ENCODE results near the gene USP6NL.
A peak's percentile ranks its signal among the peaks of the same experiment; 100 is the strongest.

GRCh38 chr10:11515596-11516430, 95.6 kb downstream of the USP6NL start:
- no peak for TF ChIP-seq POLR2AphosphoS5 (IDR thresholded peaks at IDR 0.05; ENCODE audit: low read depth, low read length)
- TF ChIP-seq CTCF (CRISPR knock-in tag; IDR thresholded peaks at IDR 0.05), result peak; percentile 85
- TF ChIP-seq SNRNP70 (IDR thresholded peaks at IDR 0.05; ENCODE audit: low read depth, low read length), result no peak
- TF ChIP-seq, protein P1, sequence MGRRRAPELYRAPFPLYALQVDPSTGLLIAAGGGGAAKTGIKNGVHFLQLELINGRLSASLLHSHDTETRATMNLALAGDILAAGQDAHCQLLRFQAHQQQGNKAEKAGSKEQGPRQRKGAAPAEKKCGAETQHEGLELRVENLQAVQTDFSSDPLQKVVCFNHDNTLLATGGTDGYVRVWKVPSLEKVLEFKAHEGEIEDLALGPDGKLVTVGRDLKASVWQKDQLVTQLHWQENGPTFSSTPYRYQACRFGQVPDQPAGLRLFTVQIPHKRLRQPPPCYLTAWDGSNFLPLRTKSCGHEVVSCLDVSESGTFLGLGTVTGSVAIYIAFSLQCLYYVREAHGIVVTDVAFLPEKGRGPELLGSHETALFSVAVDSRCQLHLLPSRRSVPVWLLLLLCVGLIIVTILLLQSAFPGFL (CRISPR knock-in tag; IDR thresholded peaks at IDR 0.05), result no peak
- TF ChIP-seq CEBPB (IDR thresholded peaks at IDR 0.05; ENCODE audit: borderline replicate concordance, low read depth, low read length), result no peak
- no peak for TF ChIP-seq YY1 (IDR thresholded peaks at IDR 0.05; ENCODE audit: insufficient read depth, insufficient replicate concordance, low read depth, low read length)
- no peak for TF ChIP-seq USF2 (IDR thresholded peaks at IDR 0.05; ENCODE audit: low read depth, low read length)
- TF ChIP-seq USF2 (CRISPR knock-in tag; IDR thresholded peaks at IDR 0.05; ENCODE audit: borderline replicate concordance), result no peak
- no peak for TF ChIP-seq SP1 (IDR thresholded peaks at IDR 0.05)
- TF ChIP-seq SP1 (CRISPR knock-in tag; IDR thresholded peaks at IDR 0.05), result no peak
- TF ChIP-seq NONO (IDR thresholded peaks at IDR 0.05), result no peak
- no peak for TF ChIP-seq NONO (CRISPR knock-in tag; conservative IDR thresholded peaks at IDR 0.05)
- no peak for TF ChIP-seq STAT5B (CRISPR knock-in tag; IDR thresholded peaks at IDR 0.05)

All from HepG2 (cell line).